SU-DHL-6 (cell line): ENCODE data around the gene CDKN2B.

Experiments used
- H2AFZ ChIP-seq: fragments of 200-600 bp; sonication (generic); 2 replicates; pipeline ENCODE4 v1.6.1; 2014; ENCODE audit warnings: low read depth, mild to moderate bottlenecking, moderate library complexity, mixed read lengths, antibody characterized with exemption, low read length; ENCODE audit not compliant: severe bottlenecking
- H3F3A ChIP-seq: fragments of 200-600 bp; shearing (Covaris generic); 2 replicates; pipeline ENCODE4 v1.6.0; 2016; ENCODE audit warnings: antibody characterized with exemption, mild to moderate bottlenecking; ENCODE audit not compliant: insufficient read depth
- H3K27ac ChIP-seq: fragments of 200-600 bp; sonication (generic); 2 replicates; pipeline ENCODE4 v1.5.1; 2016; ENCODE audit warnings: low read depth, mild to moderate bottlenecking, low read length, moderate library complexity, mixed read lengths
- H3K27me3 ChIP-seq: fragments of 200-600 bp; sonication (generic), shearing (Covaris generic); 2 replicates; pipeline ENCODE4 v1.6.0; 2014; ENCODE audit warnings: mild to moderate bottlenecking, low read length
- H3K36me3 ChIP-seq: fragments of 200-600 bp; sonication (generic); 2 replicates; pipeline ENCODE4 v1.6.1; 2014; ENCODE audit warnings: mild to moderate bottlenecking, low read length, mixed read lengths
- H3K4me2 ChIP-seq: fragments of 300-600, 200-600 bp; shearing (Covaris generic), sonication (generic); 2 replicates; pipeline ENCODE4 v1.6.0; 2014; ENCODE audit warnings: low read length, low read depth, mild to moderate bottlenecking; ENCODE audit not compliant: poor library complexity, severe bottlenecking
- H3K4me3 ChIP-seq: fragments of 200-600 bp; sonication (generic); 2 replicates; pipeline ENCODE4 v1.5.1; 2014; ENCODE audit warnings: antibody characterized with exemption, low read length, mild to moderate bottlenecking, mixed read lengths; ENCODE audit not compliant: insufficient read depth, poor library complexity, severe bottlenecking
- H3K79me2 ChIP-seq: fragments of 200-600 bp; sonication (generic); 2 replicates; pipeline ENCODE4 v1.6.1; 2014; ENCODE audit warnings: mild to moderate bottlenecking, low read length, moderate library complexity; ENCODE audit not compliant: insufficient read depth
- H3K9ac ChIP-seq: fragments of 200-600 bp; sonication (generic); 2 replicates; pipeline ENCODE4 v1.7.0; 2014; ENCODE audit warnings: mild to moderate bottlenecking, low read length
- H3K9me2 ChIP-seq: fragments of 200-600 bp; sonication (generic); replicated peaks from 2 replicates; pipeline ENCODE4 v1.6.1; 2014; ENCODE audit warnings: low read length; ENCODE audit not compliant: insufficient read depth
- H3K9me3 ChIP-seq: fragments of 200-600 bp; sonication (generic); 2 replicates; pipeline ENCODE4 v1.6.1; 2014; ENCODE audit warnings: low read length, mixed read lengths; ENCODE audit not compliant: insufficient read depth
- H4K20me1 ChIP-seq: fragments of 200-600 bp; sonication (generic); 2 replicates; pipeline ENCODE4 v1.6.1; 2014; ENCODE audit warnings: low read depth, mild to moderate bottlenecking, antibody characterized with exemption, low read length, moderate library complexity, mixed read lengths
- EZH2phosphoT487 ChIP-seq: fragments of 200-600 bp; sonication (generic), shearing (Covaris generic); conservative IDR thresholded peaks from 2 replicates; pipeline ENCODE4 v1.6.1; 2018; ENCODE audit warnings: mild to moderate bottlenecking, antibody characterized with exemption, low read length, moderate library complexity, mixed read lengths
- TF ChIP-seq, protein P1 (sequence below): fragments of 200-600 bp; sonication (generic); IDR thresholded peaks from one replicate; pipeline ENCODE4 v1.5.1; 2017; ENCODE audit warnings: antibody characterized with exemption, mild to moderate bottlenecking, low read length, moderate library complexity; ENCODE audit not compliant: insufficient read depth, poor library complexity, severe bottlenecking

CDKN2B gene

DNA sequence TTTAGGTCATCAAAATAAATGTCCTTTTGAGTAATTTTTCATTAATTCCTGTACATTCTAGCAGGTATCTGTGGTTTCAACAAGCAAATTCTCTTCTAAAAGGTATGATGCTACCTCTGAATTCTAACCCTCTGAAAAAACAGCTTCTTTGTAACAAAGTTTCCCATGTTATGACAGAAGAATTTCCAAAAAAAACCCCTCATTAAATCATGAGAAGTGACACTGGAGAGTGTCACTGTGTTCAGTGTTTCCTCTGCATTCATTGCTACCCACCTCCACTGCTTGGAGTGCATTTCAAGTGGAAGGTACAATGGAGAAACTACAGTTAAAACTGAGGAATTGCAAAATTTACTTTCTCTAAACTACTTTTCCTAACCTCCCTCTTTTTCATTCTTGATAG lies 25.0 kb downstream of the CDKN2B start:
- Histone ChIP-seq H3K27ac (no peak overlapping the region), H3K9ac (no peak overlapping the region), H3K36me3 (peaks cover 17% of the 10 kb centered on the region; the same call in 1 of the 2 replicates), H3K9me2 (no peaks in the 10 kb centered on the region), H2AFZ (no peak overlapping the region), H3K79me2 (peaks cover 88% of the 10 kb centered on the region), H3K4me3 (no peak overlapping the region), H3K27me3 (no peaks in the 10 kb centered on the region), H3K4me2 (no peak overlapping the region), H4K20me1 (no peaks in the 10 kb centered on the region), H3K9me3 (no peaks in the 10 kb centered on the region), H3F3A (peaks cover 10% of the 10 kb centered on the region; the same call in 1 of the 2 replicates)
- TF ChIP-seq, protein P1, sequence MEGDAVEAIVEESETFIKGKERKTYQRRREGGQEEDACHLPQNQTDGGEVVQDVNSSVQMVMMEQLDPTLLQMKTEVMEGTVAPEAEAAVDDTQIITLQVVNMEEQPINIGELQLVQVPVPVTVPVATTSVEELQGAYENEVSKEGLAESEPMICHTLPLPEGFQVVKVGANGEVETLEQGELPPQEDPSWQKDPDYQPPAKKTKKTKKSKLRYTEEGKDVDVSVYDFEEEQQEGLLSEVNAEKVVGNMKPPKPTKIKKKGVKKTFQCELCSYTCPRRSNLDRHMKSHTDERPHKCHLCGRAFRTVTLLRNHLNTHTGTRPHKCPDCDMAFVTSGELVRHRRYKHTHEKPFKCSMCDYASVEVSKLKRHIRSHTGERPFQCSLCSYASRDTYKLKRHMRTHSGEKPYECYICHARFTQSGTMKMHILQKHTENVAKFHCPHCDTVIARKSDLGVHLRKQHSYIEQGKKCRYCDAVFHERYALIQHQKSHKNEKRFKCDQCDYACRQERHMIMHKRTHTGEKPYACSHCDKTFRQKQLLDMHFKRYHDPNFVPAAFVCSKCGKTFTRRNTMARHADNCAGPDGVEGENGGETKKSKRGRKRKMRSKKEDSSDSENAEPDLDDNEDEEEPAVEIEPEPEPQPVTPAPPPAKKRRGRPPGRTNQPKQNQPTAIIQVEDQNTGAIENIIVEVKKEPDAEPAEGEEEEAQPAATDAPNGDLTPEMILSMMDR: no peak
- TF ChIP-seq EZH2phosphoT487: no peak

DNA sequence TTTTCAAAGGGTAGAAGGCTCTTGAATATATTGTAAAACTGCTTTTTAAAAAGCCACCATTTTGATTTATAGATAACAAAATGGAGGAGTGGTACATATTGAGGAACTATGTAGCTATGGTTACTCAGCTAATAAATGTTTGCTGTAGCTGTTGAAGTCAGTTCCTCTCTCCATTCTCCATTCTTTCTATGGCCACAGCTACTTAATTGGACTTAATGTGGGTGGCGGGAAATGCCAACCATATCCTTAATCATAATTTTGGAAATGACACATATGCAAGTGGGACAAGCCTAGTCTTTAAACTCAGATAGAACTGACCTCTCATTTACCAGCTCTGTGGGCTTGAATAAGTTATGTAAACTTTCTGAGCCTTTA lies 25.6 kb downstream of the CDKN2B start:
- no peak overlapping the region for H2AFZ ChIP-seq
- no peak overlapping the region for H3K4me3 ChIP-seq
- H3F3A ChIP-seq: peaks cover 10% of the 10 kb centered on the region; the same call in 1 of the 2 replicates
- H3K27ac ChIP-seq: no peak overlapping the region
- H3K9me3 ChIP-seq: no peaks in the 10 kb centered on the region
- no peak overlapping the region for H3K9ac ChIP-seq
- no peaks in the 10 kb centered on the region for H3K9me2 ChIP-seq
- H3K79me2 ChIP-seq: peaks cover 88% of the 10 kb centered on the region
- H3K27me3 ChIP-seq: no peaks in the 10 kb centered on the region
- no peak overlapping the region for H3K4me2 ChIP-seq
- peaks cover 17% of the 10 kb centered on the region; the same call in 1 of the 2 replicates for H3K36me3 ChIP-seq
- no peaks in the 10 kb centered on the region; the same call in 1 of the 2 replicates for H4K20me1 ChIP-seq
- TF ChIP-seq, protein P1: no peak
- no peak for TF ChIP-seq EZH2phosphoT487

DNA sequence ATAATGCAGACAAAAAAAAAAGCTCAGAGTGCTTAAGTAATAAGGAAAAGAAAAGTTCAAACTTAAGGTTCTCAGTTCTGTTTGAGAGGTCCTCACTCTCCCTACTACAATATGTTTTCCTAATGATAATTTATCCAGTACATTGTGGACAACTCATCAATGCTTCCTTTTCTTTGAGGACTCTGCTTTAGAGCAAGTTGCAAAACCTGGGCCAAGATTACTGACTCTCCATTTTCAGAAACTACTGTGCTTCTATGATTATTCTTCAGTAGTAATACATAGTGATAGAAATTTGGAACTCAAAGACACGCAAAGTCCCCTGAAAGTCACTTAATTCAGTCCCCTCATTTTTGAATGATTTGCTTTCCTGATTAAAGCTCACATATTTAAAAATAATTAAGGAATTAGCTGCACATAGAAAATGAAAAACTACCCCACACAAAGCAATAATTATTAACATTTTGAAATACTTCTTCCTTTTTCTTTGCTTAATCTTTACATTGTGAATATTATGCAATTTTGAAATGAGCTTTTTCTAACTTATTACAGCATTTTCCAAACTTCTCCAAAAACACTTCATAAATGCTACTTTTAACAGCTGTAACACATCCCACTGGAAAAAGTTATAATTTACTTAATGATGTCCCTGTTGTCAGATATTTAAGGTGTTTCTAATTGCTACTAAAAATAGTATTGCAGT lies 26.1 kb downstream of the CDKN2B start:
- Histone ChIP-seq H3K79me2 (peaks cover 86% of the 10 kb centered on the region), H3F3A (peaks cover 10% of the 10 kb centered on the region; the same call in 1 of the 2 replicates), H3K27me3 (no peaks in the 10 kb centered on the region)

More for the DNA sequence above, 26.1 kb downstream of the CDKN2B start:
- no peaks in the 10 kb centered on the region; the same call in 1 of the 2 replicates for H4K20me1 ChIP-seq
- H2AFZ ChIP-seq: no peak overlapping the region
- no peak overlapping the region for H3K4me2 ChIP-seq
- no peak overlapping the region for H3K9ac ChIP-seq
- no peak overlapping the region for H3K4me3 ChIP-seq
- TF ChIP-seq, protein P1: no peak
- TF ChIP-seq EZH2phosphoT487: no peak
- peaks cover 14% of the 10 kb centered on the region; the same call in 1 of the 2 replicates for H3K36me3 ChIP-seq
- H3K27ac ChIP-seq: no peak overlapping the region
- no peaks in the 10 kb centered on the region for H3K9me2 ChIP-seq
- no peaks in the 10 kb centered on the region for H3K9me3 ChIP-seq
